GOT3 (cell line): ENCODE measurements around the gene FAM81B.
"Not testable (repeated sequence)": the region's sequence is repeated elsewhere in the genome, so short reads cannot be mapped to it uniquely, and the experiment has no call there.

ENCODE experiments used
- DNase-seq: peaks from one replicate; lab custom pipeline; 2025; ENCODE audit warnings: mixed read lengths; lab: John Stamatoyannopoulos, UW

The FAM81B gene, protein sequence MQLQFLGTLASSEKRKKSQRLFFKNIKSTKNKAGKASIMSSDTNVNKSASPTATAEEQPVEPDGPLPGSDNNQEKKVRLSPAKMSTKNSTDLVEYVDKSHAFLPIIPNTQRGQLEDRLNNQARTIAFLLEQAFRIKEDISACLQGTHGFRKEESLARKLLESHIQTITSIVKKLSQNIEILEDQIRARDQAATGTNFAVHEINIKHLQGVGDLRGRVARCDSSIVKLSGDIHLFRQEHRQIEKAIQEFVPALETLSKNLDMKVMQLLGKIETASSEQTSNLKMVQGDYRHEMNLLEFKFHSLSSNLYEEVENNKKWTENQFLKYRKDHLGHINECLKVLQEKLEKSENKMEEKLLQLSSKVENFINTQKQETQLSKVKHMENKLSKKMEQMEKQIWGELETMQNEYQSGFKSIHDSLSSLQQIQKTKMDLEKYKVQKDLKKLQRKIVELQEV

DNA sequence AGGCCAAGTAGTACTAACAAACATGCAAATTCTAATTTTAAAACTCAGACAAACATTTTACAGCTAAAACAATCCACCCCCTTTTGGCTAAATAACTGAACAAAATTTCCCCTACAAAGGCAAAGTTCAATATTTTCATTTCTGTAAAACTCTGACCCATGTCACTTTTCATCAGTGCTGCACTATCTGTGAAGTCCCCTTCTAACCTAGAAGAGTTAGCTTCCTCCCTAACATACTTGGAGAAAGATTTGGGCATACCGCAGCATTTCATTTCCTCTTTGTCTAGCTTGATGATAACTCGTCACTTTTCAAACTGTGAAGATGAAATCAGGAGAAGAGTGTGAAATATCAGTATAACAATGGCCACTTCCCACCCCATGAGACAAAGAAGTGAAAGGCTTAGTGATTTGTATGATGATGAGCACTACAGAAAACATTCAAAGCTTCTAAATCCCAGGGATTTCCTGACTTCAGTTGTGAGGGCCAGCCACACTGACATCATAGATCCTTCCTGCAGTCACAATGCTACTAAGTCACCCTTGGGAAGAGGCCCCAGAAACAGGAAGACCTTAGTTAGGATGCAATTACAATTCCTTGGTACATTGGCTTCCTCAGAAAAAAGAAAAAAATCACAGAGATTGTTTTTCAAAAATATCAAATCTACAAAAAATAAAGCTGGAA is at the start of gene FAM81B:
Gene FAM81B (plus strand): TSS at position 555 of the 681 bp plus-strand sequence. CDS start 24 bp downstream, at position 579.
- DNase-seq: no peak

DNA sequence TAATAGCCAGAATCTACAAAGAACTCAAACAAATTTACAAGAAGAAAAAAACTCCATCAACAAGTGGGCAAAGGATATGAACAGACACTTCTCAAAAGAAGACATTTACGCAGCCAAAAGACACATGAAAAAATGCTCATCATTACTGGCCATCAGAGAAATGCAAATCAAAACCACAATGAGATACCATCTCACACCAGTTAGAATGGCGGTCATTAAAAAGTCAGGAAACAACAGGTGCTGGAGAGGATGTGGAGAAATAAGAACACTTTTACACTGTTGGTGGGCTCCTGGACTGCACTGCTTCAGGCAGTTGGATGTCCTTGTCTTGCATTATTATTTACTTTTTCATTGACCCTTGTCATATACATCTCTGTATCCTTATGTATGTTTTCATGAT is 49.7 kb upstream of the FAM81B start:
- not testable (repeated sequence) for DNase-seq

DNA sequence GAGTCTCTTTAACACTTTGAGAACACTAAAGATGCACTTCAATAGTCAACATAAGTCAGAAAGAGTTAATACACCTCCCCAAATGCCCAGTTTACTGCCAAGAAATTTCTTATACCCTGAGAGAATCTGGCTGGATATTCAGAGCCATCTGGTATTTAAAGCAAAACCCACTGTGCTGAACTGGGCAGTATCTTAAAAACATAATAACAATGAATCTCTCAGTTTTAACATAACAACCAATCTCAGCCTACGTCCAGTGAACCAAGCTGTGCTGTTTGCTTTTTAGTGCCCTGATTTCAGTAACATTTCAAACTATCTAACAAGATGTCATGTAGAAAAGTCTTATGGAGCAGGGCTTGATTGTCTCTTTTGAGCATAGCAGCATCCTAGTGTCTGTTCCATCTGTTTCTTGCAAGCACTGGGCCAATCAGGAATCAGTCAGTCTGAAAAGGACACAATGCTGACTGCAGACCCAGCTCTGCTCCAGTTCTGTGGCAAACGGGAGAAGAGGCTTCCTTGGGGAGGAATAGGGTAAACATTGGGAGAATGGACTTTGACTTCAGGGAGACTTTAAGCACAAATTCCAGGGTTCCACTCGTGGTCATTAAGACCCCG is 43.6 kb upstream of the FAM81B start:
- no peak for DNase-seq

DNA sequence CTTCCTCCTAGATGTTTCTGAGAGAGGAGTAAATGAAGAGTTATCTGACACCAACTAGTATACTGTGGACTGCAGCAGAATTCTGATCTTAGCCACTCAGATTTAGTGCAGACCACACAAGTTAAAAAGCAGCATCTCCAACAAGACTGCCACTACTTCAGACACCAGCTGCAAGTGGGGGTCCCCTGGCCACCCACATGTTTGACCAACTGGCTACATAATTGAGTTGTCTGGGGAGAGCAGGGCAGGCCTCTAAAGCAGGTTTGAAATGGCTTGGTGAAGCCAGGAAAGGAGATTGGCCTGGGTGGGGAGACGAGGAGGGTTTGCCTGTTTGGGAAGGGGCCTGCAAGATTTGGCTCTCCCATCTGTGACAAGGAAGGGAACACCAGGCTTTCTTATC is 40.5 kb upstream of the FAM81B start:
- no peak for DNase-seq

DNA sequence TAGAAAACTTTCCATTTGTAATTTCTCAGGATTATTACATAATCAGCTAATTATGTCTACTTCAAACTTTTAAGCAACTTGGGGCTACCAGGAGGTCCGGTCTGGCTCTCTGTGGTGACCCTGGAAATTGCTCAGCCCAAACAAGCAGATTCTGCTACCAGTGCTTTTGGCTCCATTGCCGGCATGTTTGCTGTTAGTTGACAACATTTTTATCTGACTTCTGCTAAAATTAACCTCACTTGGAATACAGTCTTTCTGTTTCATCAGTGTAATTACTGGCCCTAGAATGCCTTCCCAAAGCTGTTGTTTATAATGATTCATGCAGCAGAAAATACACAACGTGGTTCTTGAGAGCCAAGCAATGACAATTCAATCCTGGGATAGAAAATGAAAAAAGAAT is 38.5 kb upstream of the FAM81B start:
- no peak for DNase-seq

DNA sequence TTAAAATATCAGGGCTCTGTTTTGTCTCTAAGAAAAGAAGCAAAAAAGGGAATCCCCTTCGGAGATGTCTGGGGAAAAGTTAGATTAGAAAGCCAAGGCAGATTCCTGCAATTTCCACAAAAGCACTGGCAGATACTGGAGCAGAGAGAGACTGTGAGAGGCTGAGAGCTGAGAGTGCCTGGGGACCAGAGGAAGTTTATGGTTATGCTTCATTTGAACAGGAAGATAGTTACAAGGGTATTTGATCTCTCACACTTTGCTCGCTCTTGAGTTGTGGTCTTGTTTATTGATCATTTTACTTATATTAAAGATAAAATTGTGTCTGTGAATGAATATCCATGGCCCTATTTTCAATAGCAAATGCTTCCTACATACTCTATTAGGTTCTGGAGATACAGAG is 32.8 kb upstream of the FAM81B start:
- no peak for DNase-seq

DNA sequence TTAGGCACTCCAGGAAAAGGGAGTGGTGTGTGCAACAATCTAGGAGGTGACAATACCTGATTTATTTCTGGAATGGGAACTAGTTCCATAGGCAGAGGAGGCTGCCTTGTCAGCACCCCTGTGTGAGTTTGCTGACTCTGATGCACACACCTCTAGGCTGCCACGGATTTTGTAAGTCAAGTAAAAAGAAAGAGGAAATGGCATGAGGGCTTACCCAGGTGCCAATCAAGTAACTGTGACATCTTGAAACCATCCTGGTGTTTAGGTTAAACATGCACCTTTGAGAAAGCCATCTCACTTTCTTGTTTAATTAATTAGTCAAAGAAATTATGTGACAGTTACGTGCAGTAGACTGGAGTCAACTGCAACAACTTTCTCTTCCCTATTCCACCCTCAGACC is 32.3 kb upstream of the FAM81B start:
- DNase-seq: no peak

DNA sequence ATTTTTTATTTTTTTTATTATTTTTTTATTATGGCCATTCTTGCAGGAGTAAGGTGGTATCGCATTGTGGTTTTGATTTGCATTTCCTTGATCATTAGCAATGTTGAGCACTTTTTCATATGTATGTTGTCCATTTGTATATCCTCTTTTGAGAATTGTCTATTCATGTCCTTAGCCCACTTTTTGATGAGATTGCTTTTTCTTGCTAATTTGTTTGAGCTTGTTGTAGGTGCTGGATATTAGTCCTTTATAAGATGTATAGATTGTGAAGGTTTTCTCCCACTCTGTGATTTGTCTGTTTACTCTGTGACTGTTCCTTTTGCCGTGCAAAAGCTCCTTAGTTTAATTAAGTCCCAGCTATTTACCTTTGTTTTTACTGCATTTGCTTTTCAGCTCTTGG is 30.5 kb upstream of the FAM81B start:
- DNase-seq: not testable (repeated sequence)

DNA sequence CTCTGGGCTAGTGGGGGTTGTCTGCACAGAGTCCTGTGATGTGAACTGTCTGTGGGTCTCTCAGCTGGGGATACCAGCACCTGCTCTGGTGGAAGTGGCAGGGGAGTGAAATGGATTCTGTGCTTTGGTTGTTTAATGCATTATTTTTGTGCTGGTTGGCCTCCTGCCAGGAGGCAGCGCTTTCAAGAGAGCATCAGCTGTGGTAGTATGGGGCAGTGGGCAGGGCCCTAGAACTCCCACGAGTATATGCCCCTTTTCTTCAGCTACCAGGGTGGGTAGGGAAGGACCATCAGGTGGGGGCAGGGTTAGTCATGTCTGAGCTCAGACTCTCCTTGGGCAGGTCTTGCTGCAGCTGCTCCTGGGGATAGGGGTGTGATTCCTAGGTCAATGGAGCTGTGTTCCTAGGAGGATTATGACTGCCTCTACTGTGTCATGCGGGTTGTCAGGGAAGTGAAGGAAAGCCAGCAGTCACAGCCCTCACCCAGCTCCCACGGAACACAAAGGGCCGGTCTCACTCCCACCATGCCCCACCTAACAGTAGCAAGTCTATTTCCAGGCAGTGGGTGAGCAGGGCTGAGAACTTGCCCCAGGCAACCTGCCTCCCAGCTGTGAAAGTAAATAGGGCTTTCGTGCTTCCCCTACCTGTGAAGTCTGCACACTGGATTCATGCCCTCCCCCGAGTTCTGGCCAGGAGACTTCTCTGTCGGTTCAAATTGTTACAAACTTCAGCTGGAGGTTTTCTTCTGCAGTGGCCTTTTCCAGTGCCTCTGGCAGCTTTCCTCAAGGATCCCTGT is 25.7 kb upstream of the FAM81B start:
- DNase-seq: no peak

DNA sequence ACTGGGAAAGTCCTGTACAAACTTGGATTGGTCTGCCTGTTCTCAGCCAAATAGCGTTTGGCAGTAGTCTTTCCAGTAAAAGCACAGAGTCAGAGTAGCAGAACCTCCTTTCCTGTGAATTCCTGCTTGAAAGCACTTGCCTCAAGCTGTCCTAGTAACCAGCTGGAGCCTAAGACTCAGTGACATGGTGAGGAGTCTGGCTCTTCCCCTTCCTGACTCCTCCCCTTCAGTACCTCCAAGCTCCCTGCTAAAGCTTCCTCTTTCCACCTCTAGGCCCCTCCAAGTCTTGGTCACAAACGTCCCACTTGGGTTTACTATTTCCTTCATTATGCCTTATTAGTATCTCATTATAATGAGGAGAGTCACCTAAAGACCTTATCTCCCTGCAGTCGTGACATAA is 21.4 kb upstream of the FAM81B start:
- no peak for DNase-seq

DNA sequence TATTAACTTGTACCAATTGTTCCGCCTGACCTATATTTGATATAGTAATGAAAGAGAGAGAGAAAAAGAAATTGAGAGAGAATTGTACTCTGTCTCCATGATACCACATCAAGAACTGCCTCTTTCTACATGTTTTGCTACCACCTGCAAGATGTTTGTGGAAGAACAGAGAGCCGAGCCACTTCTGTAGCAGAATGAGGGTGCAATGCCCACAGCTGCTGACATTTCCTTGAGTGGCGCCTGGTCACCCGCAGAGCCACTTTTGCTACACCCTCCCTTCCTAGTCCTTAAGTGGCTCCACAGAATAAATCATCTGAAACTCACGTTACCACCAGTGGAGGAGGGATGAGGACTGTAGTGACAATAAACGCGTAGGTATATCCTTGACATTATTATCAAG is 17.1 kb upstream of the FAM81B start:
- DNase-seq: no peak

DNA sequence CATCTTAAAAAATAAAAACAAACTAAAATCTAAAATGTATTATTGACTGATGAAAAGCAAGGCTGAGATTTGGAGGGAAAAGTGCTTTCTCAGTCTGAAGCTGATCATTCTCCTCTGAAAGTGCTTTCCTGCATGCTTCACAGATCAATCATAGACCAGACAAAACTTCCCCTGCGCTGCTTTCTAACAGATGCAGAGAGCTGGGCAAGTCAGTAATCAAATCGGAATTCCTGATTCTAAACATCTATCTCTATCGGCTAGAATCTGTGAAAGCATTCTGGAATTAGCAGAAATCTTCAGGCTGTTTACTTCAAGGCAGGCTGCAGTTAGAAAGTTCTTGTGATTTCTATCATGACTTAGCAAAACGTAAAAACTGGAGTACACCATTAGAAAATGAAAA is 15.6 kb upstream of the FAM81B start:
- no peak for DNase-seq

DNA sequence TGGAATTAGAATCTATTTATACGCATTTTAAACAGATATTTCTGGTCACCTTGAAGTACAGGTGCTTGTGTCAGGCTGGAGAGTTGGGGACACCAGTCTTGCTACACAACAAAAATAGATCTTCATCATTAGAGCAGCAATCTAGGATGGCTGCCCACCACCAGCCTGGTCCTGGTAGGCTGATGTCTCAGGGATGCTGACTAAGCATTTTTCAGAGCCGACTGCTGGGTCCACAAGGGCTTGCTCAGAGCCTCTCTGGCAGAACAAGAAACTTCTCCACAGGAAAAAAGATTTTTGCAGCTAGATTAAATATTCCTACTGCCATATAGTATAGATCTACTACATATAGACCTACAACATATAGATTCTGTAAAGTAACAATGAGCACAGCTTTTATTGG is 12.0 kb upstream of the FAM81B start:
- DNase-seq: no peak

DNA sequence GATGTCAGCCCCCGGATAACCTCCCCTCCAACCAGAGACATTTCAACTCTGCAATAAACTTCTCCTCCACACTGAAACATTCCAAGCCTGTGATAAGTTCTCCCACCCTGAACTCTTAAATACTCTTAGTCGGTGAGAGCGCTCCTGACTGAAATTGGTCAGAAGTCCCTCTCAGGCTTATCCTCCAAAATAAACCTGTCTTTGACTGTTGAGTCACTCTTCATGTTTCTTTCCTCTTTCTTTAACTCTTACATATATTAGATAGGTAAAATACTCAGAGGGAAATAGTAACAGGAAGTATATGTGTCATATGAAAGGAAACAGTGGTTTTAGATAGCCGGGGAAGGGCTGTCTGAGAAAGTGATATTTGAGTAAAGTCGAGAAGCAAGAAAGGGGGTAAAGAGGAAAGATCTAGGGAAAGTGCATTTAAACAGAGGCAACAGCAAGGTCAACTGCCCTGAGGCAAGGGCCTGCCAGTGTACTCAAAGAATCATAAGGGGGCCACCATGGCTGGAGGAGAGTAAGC is 11.0 kb upstream of the FAM81B start:
- no peak for DNase-seq

DNA sequence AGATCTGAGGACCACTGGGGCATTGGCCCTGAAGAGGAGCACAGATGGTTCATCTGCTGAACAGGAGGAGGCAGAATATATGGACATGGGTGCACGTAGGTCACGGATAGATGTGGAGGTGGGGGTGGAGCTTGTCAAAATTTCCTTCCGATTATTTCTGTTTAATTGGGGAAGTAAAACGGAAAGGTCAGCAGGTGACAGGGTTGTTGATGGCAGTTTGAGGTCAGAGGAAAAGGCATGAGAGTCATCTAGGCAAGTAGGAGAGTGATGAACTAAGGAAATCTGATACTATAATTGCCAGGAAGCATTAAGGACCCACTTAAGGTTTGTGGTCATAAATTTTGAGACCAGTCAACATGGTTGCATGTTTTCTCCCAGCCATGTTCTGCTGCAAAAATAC is 8.4 kb upstream of the FAM81B start:
- DNase-seq: no peak

DNA sequence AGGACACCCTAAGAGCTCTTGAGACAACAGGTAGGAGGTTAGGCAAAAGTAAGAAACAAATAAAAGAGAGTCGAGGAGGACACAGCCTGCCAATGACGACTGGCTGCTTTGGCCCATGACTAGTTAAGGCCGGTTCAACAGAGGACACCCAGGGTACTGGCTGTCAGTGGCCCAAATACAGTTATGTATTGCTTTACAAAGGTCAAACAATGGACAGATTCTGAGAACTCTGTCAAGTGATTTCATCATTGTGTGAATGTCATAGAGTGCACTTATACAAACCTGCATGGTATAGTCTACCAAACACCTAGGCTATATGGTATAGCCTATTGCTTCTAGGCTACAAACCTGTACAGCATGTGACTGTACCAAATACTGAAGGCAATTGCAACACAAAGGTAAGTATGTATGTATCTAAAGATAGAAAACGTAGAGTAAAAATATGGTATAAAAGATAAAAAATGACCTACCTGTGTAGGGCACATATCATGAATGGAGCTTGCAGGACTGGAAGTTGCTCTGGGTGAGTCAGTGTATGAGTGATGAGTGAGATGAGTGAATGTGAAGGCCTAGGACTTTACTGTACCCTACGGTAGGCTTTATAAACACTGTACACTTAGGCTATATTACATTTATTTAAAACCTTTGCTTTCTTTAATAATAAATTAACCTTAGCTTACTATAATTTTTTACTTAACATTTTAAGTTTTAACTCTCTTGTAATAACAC is 6.5 kb upstream of the FAM81B start:
- DNase-seq: no peak

DNA sequence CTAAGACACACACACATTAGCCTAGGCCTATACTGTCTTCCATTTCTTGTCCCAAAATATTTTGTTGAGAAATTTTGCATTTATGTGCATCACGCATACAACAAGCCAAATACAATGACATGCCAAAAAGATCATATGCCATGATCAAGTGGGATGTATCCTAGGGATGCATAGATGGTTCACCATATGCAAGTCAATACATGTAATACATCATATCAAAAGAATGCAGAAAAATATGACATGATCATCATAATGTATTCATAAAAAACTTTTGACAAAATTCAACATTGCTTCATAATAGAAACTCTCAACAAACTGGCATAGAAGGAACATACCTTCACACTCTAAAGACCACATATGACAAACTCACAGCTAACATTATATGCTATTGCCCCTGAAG is 5.8 kb upstream of the FAM81B start:
- no peak for DNase-seq

DNA sequence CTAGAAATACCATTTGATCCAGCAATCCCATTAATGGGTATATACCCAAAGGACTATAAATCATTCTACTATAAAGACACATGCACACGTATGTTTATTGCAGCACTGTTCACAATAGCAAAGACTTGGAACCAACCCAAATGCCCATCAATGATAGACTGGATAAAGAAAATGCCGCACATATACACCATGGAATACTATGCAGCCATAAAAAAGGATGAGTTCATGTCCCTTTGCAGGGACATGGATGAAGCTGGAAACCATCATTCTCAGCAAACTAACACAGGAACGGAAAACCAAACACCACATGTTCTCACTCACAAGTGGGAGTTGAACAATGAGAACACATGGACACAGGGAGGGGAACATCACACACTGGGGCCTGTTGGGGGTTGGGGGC is 799 bp downstream of the FAM81B start:
- DNase-seq: not testable (repeated sequence)

DNA sequence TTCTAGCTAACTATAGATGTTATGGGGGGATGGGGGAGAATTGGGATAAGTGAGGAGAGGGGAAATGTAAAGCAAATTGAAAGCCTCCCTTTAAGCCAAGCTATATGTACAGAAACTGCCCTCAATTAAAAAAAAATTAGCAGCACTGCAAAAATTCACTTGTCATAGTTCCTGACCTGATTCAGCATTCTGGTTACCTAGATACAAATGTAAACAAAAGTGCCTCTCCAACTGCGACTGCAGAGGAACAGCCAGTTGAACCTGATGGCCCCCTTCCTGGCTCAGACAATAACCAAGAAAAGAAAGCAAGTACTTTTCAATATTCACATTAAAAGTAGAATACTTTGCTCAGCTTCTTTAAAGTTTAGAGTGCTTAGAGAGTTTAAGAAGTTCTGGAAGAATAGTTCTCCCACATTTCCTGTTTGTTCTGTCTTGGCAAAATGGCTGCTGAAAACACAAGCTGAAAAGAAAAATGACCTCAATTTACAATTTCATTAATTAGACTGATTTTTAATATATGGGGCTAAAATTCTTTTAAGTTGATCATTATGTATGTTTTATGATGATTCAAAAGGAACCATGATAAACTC is 1.5 kb downstream of the FAM81B start:
- no peak for DNase-seq

DNA sequence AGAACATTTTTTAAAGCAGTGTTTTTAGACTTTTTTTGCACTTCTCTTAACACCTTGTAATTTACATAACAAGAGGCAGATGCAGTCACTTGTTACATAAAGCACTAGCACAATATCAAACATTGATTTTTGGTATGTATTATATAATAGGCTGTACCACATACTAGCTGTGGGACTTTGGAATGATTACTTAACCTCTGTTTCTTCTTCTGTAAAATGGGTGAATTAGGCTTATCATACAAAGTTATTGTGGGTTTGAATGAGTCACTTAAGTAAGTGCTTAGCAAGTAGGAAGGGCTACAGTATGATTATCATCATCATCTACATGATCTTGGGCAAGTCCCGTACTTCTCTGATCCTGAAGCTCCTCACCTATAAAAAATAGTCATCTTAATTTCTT is 2.1 kb downstream of the FAM81B start:
- DNase-seq: no peak

DNA sequence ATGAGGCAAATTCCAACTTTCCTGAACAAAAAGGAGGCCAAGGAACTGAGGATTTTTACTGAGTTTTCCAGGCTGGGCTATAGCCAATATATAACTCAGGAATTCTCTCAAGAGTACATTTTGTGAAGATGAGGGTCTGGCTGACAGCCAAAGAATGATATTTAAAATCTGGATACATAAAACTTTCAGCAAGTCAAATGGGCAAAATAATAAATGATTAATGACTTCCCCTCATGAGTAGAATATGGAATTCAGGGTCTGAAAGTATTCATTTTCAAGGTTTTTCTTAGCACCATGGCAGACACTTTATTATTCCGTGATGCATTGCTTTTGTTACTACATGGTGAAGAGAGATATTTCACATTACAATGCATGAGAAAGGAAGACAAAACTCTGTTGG is 7.8 kb downstream of the FAM81B start:
- no peak for DNase-seq
